DOHH2 (cell line): ENCODE results near the gene AAMP.

Experiments
- H3F3A ChIP-seq: fragments of 200-600 bp; sonication (generic), shearing (Covaris generic); 2 replicates; pipeline ENCODE4 v1.6.0; 2016; ENCODE audit warnings: antibody characterized with exemption, mild to moderate bottlenecking; ENCODE audit not compliant: control insufficient read depth, insufficient read depth
- H3K27ac ChIP-seq: fragments of 200-600 bp; sonication (generic); 2 replicates; pipeline ENCODE4 v1.5.1; 2014; ENCODE audit warnings: low read depth, mild to moderate bottlenecking, low read length, moderate library complexity
- H3K27me3 ChIP-seq: fragments of 200-600 bp; sonication (generic); 2 replicates; pipeline ENCODE4 v1.6.1; 2014; ENCODE audit warnings: mild to moderate bottlenecking, low read length, mixed read lengths; ENCODE audit not compliant: control insufficient read depth
- H3K36me3 ChIP-seq: fragments of 200-600 bp; sonication (generic); 2 replicates; pipeline ENCODE4 v1.6.1; 2014; ENCODE audit warnings: mild to moderate bottlenecking, low read length, moderate library complexity, mixed read lengths; ENCODE audit not compliant: control insufficient read depth
- H3K4me1 ChIP-seq: fragments of 200-600 bp; sonication (generic); 2 replicates; pipeline ENCODE4 v1.6.1; 2014; ENCODE audit warnings: mild to moderate bottlenecking, low read length, mixed read lengths; ENCODE audit not compliant: control insufficient read depth
- H3K4me2 ChIP-seq: fragments of 200-600 bp; sonication (generic); 2 replicates; pipeline ENCODE4 v1.6.0; 2014; ENCODE audit warnings: mild to moderate bottlenecking, low read length, moderate library complexity
- H3K4me3 ChIP-seq: fragments of 200-600 bp; sonication (generic); 2 replicates; pipeline ENCODE4 v1.5.1; 2014; ENCODE audit warnings: mild to moderate bottlenecking, low read length, mixed read lengths
- H3K79me2 ChIP-seq: fragments of 200-600 bp; sonication (generic); 2 replicates; pipeline ENCODE4 v1.6.1; 2014; ENCODE audit warnings: mild to moderate bottlenecking, low read length, mixed read lengths; ENCODE audit not compliant: control insufficient read depth
- H3K9me2 ChIP-seq: fragments of 200-600 bp; sonication (generic); replicated peaks from 2 replicates; pipeline ENCODE4 v1.6.1; 2014; ENCODE audit warnings: mild to moderate bottlenecking, low read length, mixed read lengths; ENCODE audit not compliant: control insufficient read depth
- H3K9me3 ChIP-seq: fragments of 200-600 bp; sonication (generic); 2 replicates; pipeline ENCODE4 v1.6.1; 2014; ENCODE audit warnings: antibody characterized with exemption, low read length, mixed read lengths; ENCODE audit not compliant: control insufficient read depth, insufficient read depth
- H4K20me1 ChIP-seq: fragments of 200-600 bp; sonication (generic); 2 replicates; pipeline ENCODE4 v1.6.0; 2014; ENCODE audit warnings: low read depth, mild to moderate bottlenecking, antibody characterized with exemption, low read length, moderate library complexity; ENCODE audit not compliant: control insufficient read depth, insufficient read depth
- CTCF ChIP-seq: fragments of 200-600 bp; sonication (generic); IDR thresholded peaks from one replicate; pipeline ENCODE4 v1.5.1; 2014; ENCODE audit warnings: antibody characterized with exemption, mild to moderate bottlenecking, low read depth, low read length; ENCODE audit not compliant: poor library complexity, severe bottlenecking
- EZH2phosphoT487 ChIP-seq: fragments of 200-600 bp; sonication (generic); IDR thresholded peaks from 2 replicates; pipeline ENCODE4 v1.6.1; 2017; ENCODE audit warnings: borderline replicate concordance, mild to moderate bottlenecking, antibody characterized with exemption, low read length, moderate library complexity, mixed read lengths

AAMP gene

GRCh38 chr2:218245214-218245613, 24.7 kb downstream of the AAMP start:
- Histone ChIP-seq H3K9me3 (no peaks in the 10 kb centered on the region), H3K36me3 (peaks cover 96% of the 10 kb centered on the region), H3F3A (no peaks in the 10 kb centered on the region), H3K27me3 (no peaks in the 10 kb centered on the region), H4K20me1 (no peaks in the 10 kb centered on the region), H3K27ac (no peak overlapping the region), H3K79me2 (peaks cover 10% of the 10 kb centered on the region; the same call in 1 of the 2 replicates), H3K4me2 (no peak overlapping the region), H3K9me2 (no peaks in the 10 kb centered on the region), H3K4me1 (no peaks in the 10 kb centered on the region), H3K4me3 (no peak overlapping the region)
- no peak for TF ChIP-seq EZH2phosphoT487
- no peak for TF ChIP-seq CTCF

- Histone ChIP-seq H3K27me3 (no peaks in the 10 kb centered on the region), H3K4me3 (no peak overlapping the region), H4K20me1 (no peaks in the 10 kb centered on the region), H3K4me2 (no peak overlapping the region), H3K36me3 (peaks cover 96% of the 10 kb centered on the region), H3K27ac (no peak overlapping the region), H3K4me1 (no peaks in the 10 kb centered on the region), H3K79me2 (peaks cover 10% of the 10 kb centered on the region; the same call in 1 of the 2 replicates), H3K9me2 (no peaks in the 10 kb centered on the region), H3F3A (no peaks in the 10 kb centered on the region), H3K9me3 (no peaks in the 10 kb centered on the region)
- TF ChIP-seq CTCF (no peak), EZH2phosphoT487 (no peak)
Measured at GRCh38 chr2:218244665-218245064, 25.3 kb downstream of the AAMP start.

- H3F3A ChIP-seq, result no peaks in the 10 kb centered on the region
- no peak overlapping the region for H3K4me3 ChIP-seq
- no peaks in the 10 kb centered on the region for H3K27me3 ChIP-seq
- no peaks in the 10 kb centered on the region for H3K4me1 ChIP-seq
- H3K4me2 ChIP-seq, result no peak overlapping the region
- H4K20me1 ChIP-seq, result no peaks in the 10 kb centered on the region
- no peaks in the 10 kb centered on the region for H3K9me2 ChIP-seq
- H3K36me3 ChIP-seq, result peaks cover 96% of the 10 kb centered on the region
- TF ChIP-seq EZH2phosphoT487 (no peak), CTCF (no peak)
- H3K27ac ChIP-seq, result no peak overlapping the region
- H3K9me3 ChIP-seq, result no peaks in the 10 kb centered on the region
- H3K79me2 ChIP-seq, result peaks cover 10% of the 10 kb centered on the region; the same call in 1 of the 2 replicates
Measured at GRCh38 chr2:218244204-218244603, 25.7 kb downstream of the AAMP start.

DNA sequence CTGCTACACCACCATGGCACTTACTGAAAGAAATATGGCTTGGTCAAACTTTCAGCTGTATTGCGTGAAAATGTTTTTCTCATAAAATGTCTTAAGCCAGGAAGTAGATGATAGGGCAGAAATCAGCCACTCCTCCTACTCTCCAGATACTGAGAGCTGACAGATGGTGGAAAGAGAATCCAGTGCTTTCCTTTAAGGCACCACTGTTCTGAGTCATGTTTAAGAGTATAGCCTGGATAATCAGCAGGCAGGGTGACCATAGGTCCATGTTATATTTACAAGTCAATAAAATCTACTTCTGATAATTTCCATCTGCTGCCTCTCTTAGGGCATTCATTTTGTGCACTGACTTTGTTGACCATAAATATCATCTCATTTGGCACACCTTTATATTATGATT, 31.1 kb downstream of the AAMP start:
- no peaks in the 10 kb centered on the region; the same call in 1 of the 2 replicates for H3F3A ChIP-seq
- H3K27me3 ChIP-seq, result no peaks in the 10 kb centered on the region
- H3K27ac ChIP-seq, result no peak overlapping the region
- no peaks in the 10 kb centered on the region for H4K20me1 ChIP-seq
- peaks cover 96% of the 10 kb centered on the region for H3K36me3 ChIP-seq
- peaks cover 12% of the 10 kb centered on the region; the same call in 1 of the 2 replicates for H3K79me2 ChIP-seq
- H3K9me2 ChIP-seq, result no peaks in the 10 kb centered on the region
- no peak overlapping the region for H3K4me2 ChIP-seq
- TF ChIP-seq EZH2phosphoT487 (no peak), CTCF (no peak)
- H3K9me3 ChIP-seq, result no peaks in the 10 kb centered on the region
- H3K4me1 ChIP-seq, result no peaks in the 10 kb centered on the region
- H3K4me3 ChIP-seq, result no peak overlapping the region
